Effector CD8-positive, alpha-beta T cell (primary cell): ENCODE data around the gene INTS15.

Source experiments
- DNase-seq: peaks from one replicate; lab custom pipeline; 2025; lab: John Stamatoyannopoulos, UW

INTS15 gene

GRCh38 chr7:6656413-6656812 is 66.6 kb downstream of the INTS15 start:
- DNase-seq = no peak
